Measurements from ENCODE around the gene OSBPL9. TPM values are rescaled to one million over a fixed set of nuclear protein-coding genes. Genes with fewer than 3 reads are reported as not detected.

The OSBPL9 gene
- total RNA-seq, 1 experiment from 2014 or later, result 61.9 TPM

GRCh38 chr1:51717842-51718241 is 101.0 kb downstream of the OSBPL9 start:
- no peak for TF ChIP-seq CTCF (IDR thresholded peaks at IDR 0.05; ENCODE audit: insufficient read depth in 1 of 2, low read depth in 1 of 2, low read length in 1 of 2, severe bottlenecking in 1 of 2, unreplicated experiment in 1 of 2)
- no peaks in the 10 kb centered on the region for H3K36me3 Mint-ChIP-seq (ENCODE audit: insufficient read depth, unreplicated experiment)
- H3K4me3 ChIP-seq (ENCODE audit: low read depth, low read length), result no peak overlapping the region
- ChIA-PET CTCF (no interaction called here), POLR2A (no interaction called here)
- H3K4me3 Mint-ChIP-seq (ENCODE audit: unreplicated experiment), result no peak overlapping the region
- no peak for DNase-seq
- H3K4me1 Mint-ChIP-seq (ENCODE audit: low read depth, unreplicated experiment), result no peaks in the 10 kb centered on the region
- no peaks in the 10 kb centered on the region for H3K27me3 Mint-ChIP-seq (ENCODE audit: insufficient read depth, unreplicated experiment)
- no peaks in the 10 kb centered on the region for H3K4me1 ChIP-seq
- no TSS peak for BruUV-seq (replicated peaks)
- H3K27ac Mint-ChIP-seq (ENCODE audit: unreplicated experiment), result no peak overlapping the region
- H3K9me3 Mint-ChIP-seq (ENCODE audit: unreplicated experiment), result no peaks in the 10 kb centered on the region
- intact Hi-C loops (cut with micrococcal nuclease; ENCODE audit: unreplicated experiment), result no loop called here
- no peaks in the 10 kb centered on the region for H3K36me3 ChIP-seq (ENCODE audit: control insufficient read depth, insufficient read depth, low read length)
- H3K27me3 ChIP-seq (replicated peaks; ENCODE audit: control insufficient read depth, insufficient read depth, low read length), result no peaks in the 10 kb centered on the region
- no peaks in the 10 kb centered on the region for H3K9me3 ChIP-seq

- no peaks in the 10 kb centered on the region for H3K27me3 Mint-ChIP-seq (ENCODE audit: insufficient read depth, unreplicated experiment)
- H3K9me3 Mint-ChIP-seq (ENCODE audit: unreplicated experiment), result no peaks in the 10 kb centered on the region
- intact Hi-C loops (cut with micrococcal nuclease; ENCODE audit: unreplicated experiment), result no loop called here
- BruUV-seq (replicated peaks), result no TSS peak
- no peaks in the 10 kb centered on the region for H3K4me1 ChIP-seq
- H3K9me3 ChIP-seq, result no peaks in the 10 kb centered on the region
- no peak for DNase-seq
- no peak overlapping the region for H3K27ac Mint-ChIP-seq (ENCODE audit: unreplicated experiment)
- no peaks in the 10 kb centered on the region for H3K36me3 Mint-ChIP-seq (ENCODE audit: insufficient read depth, unreplicated experiment)
- TF ChIP-seq CTCF (IDR thresholded peaks at IDR 0.05; ENCODE audit: insufficient read depth in 1 of 2, low read depth in 1 of 2, low read length in 1 of 2, severe bottlenecking in 1 of 2, unreplicated experiment in 1 of 2), result no peak
- ChIA-PET CTCF (no interaction called here), POLR2A (no interaction called here)
- no peaks in the 10 kb centered on the region for H3K36me3 ChIP-seq (ENCODE audit: control insufficient read depth, insufficient read depth, low read length)
- no peaks in the 10 kb centered on the region for H3K27me3 ChIP-seq (replicated peaks; ENCODE audit: control insufficient read depth, insufficient read depth, low read length)
- H3K4me3 Mint-ChIP-seq (ENCODE audit: unreplicated experiment), result no peak overlapping the region
- H3K4me3 ChIP-seq (ENCODE audit: low read depth, low read length), result no peak overlapping the region
- no peaks in the 10 kb centered on the region for H3K4me1 Mint-ChIP-seq (ENCODE audit: low read depth, unreplicated experiment)
These were observed 102.3 kb downstream of the OSBPL9 start for GRCh38 chr1:51719146-51719545.

GRCh38 chr1:51724797-51725196 is 107.9 kb downstream of the OSBPL9 start:
- Mint-ChIP-seq H3K4me3 (ENCODE audit: unreplicated experiment) (no peak overlapping the region), H3K27me3 (ENCODE audit: insufficient read depth, unreplicated experiment) (no peaks in the 10 kb centered on the region), H3K9me3 (ENCODE audit: unreplicated experiment) (no peaks in the 10 kb centered on the region), H3K4me1 (ENCODE audit: low read depth, unreplicated experiment) (peaks cover 13% of the 10 kb centered on the region), H3K36me3 (ENCODE audit: insufficient read depth, unreplicated experiment) (peaks cover 12% of the 10 kb centered on the region), H3K27ac (ENCODE audit: unreplicated experiment) (no peak overlapping the region)
- POLR2A ChIA-PET, result no interaction called here
- intact Hi-C loops (cut with micrococcal nuclease; ENCODE audit: unreplicated experiment), result loop anchor here (5.0 kb wide), 1 partner anchor 107 kb away; the partner anchor contains the start of gene OSBPL9
- Histone ChIP-seq H3K27me3 (replicated peaks; ENCODE audit: control insufficient read depth, insufficient read depth, low read length) (no peaks in the 10 kb centered on the region), H3K4me1 (peaks cover 4% of the 10 kb centered on the region), H3K4me3 (ENCODE audit: low read depth, low read length) (no peak overlapping the region), H3K9me3 (no peaks in the 10 kb centered on the region), H3K36me3 (ENCODE audit: control insufficient read depth, insufficient read depth, low read length) (no peaks in the 10 kb centered on the region)
- CTCF ChIA-PET, result no interaction called here
- TF ChIP-seq CTCF (IDR thresholded peaks at IDR 0.05; ENCODE audit: insufficient read depth in 1 of 2, low read depth in 1 of 2, low read length in 1 of 2, severe bottlenecking in 1 of 2, unreplicated experiment in 1 of 2), result no peak
- no TSS peak for BruUV-seq (replicated peaks)
- DNase-seq, result no peak
